GM21390 (cell line): Measurements from ENCODE around the gene GRWD1.

ENCODE experiments used
- ATAC-seq: cut with Tn5 transposase; IDR thresholded peaks from one replicate; pipeline ENCODE4 v1.9.1; 2021; ENCODE audit not compliant: unreplicated experiment

Gene GRWD1

GRCh38 chr19:48493718-48494401, 48.1 kb downstream of the GRWD1 start:
- ATAC-seq: no peak

- no peak for ATAC-seq
These were observed 49.6 kb downstream of the GRWD1 start for GRCh38 chr19:48495396-48495795.

GRCh38 chr19:48496959-48497727, 51.4 kb downstream of the GRWD1 start:
- ATAC-seq: no peak

- no peak for ATAC-seq
These were observed 52.2 kb downstream of the GRWD1 start for GRCh38 chr19:48497728-48498594.

- ATAC-seq: no peak
These were observed 53.0 kb downstream of the GRWD1 start for GRCh38 chr19:48498595-48499311.

GRCh38 chr19:48499316-48500090, 53.7 kb downstream of the GRWD1 start:
- ATAC-seq: no peak

GRCh38 chr19:48500830-48501493, 55.2 kb downstream of the GRWD1 start:
- ATAC-seq: no peak

- no peak for ATAC-seq
These were observed 55.9 kb downstream of the GRWD1 start for GRCh38 chr19:48501494-48502349.

GRCh38 chr19:48502350-48503018, 56.7 kb downstream of the GRWD1 start:
- ATAC-seq: no peak

- no peak for ATAC-seq
These were observed 60.5 kb downstream of the GRWD1 start for GRCh38 chr19:48506138-48506733.
